NCI-H82 treated with DMSO at 0.1 percent for 48 hours (cell line): ENCODE data around the gene INTS6L.

Experiments
- DNase-seq: peaks from one replicate; lab custom pipeline; 2025; ENCODE audit not compliant: unreplicated experiment; lab: John Stamatoyannopoulos, UW

Gene INTS6L

GRCh38 chrX:135520553-135521404 is at the start of gene INTS6L:
TSS of gene INTS6L (plus strand) at chrX:135520660. CDS start at chrX:135520993, 333 bp downstream.
- peak; percentile 88 for DNase-seq

GRCh38 chrX:135476378-135476777 is 44.1 kb upstream of the INTS6L start:
- no peak for DNase-seq

GRCh38 chrX:135477576-135477975 is 42.9 kb upstream of the INTS6L start:
- peak; percentile 2 for DNase-seq

- DNase-seq = peak; percentile 22
Measured at GRCh38 chrX:135480076-135480475, 40.4 kb upstream of the INTS6L start.

- no peak for DNase-seq
Measured at GRCh38 chrX:135481696-135482179, 38.7 kb upstream of the INTS6L start.

- DNase-seq = peak; percentile 12
Measured at GRCh38 chrX:135484641-135485289, 35.7 kb upstream of the INTS6L start.

- no peak for DNase-seq
Measured at GRCh38 chrX:135489542-135489941, 30.9 kb upstream of the INTS6L start.

GRCh38 chrX:135490979-135491514 is 29.4 kb upstream of the INTS6L start:
- no peak for DNase-seq

- DNase-seq = no peak
Measured at GRCh38 chrX:135494453-135494852, 26.0 kb upstream of the INTS6L start.

- DNase-seq = no peak
Measured at GRCh38 chrX:135497736-135498135, 22.7 kb upstream of the INTS6L start.

- no peak for DNase-seq
Measured at GRCh38 chrX:135498236-135498635, 22.2 kb upstream of the INTS6L start.

GRCh38 chrX:135505351-135505750 is 15.1 kb upstream of the INTS6L start:
- DNase-seq = no peak

- DNase-seq = no peak
Measured at GRCh38 chrX:135509885-135510284, 10.6 kb upstream of the INTS6L start.

GRCh38 chrX:135512508-135513129 is 7.8 kb upstream of the INTS6L start:
- DNase-seq = no peak

- DNase-seq = no peak
Measured at GRCh38 chrX:135513130-135513515, 7.3 kb upstream of the INTS6L start.

- no peak for DNase-seq
Measured at GRCh38 chrX:135516376-135516775, 4.1 kb upstream of the INTS6L start.

- DNase-seq = no peak
Measured at GRCh38 chrX:135518161-135518560, 2.3 kb upstream of the INTS6L start.

GRCh38 chrX:135520022-135520552 is 373 bp upstream of the INTS6L start:
- no peak for DNase-seq

- peak; percentile 87 for DNase-seq
Measured at GRCh38 chrX:135521405-135522131, 1.1 kb downstream of the INTS6L start.

GRCh38 chrX:135522132-135522530 is 1.7 kb downstream of the INTS6L start:
- no peak for DNase-seq
